Measurements from ENCODE around the gene PLEKHG3. TPM values are rescaled to one million over a fixed set of nuclear protein-coding genes. Genes with fewer than 3 reads are reported as not detected.

Gene PLEKHG3
- total RNA-seq, 4 donors from 2014 or later, result 33.3 to 73.9 (median 63.1) TPM

DNA sequence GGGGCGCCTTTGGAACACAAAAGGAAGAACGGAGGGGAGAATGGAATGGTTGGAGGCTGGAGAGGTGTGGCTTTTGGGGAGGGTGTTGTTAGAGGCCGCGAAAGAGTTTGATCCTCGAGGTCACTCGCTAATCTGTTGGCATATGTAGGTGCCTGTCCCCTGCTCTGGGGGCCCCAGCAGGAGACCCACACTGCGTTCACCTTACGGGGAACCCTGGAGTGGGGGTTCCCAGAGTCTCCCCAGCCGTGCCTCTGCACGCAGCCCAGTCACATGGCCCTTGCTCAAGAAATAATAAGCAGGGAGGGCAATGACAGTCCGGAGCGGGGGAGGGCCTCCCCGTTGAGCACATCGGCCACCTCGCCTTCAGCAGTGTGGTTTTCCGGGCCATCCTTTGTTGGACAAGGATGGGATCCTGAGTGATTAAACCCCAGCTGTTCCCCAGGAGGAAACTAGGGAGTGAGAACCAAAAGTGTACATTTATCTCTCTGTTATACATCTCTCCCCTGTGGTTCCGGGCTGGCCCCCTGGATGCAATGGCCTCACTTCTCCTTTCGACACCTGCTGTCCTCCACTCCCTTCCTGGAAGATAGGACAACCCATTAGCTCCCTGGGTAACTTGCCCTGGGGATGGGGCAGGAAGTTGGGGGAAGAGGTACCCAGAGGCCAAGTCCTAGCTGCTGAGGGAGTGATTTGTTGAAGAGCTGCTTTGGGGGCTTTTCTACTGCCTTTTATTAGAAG lies 1.3 kb downstream of the PLEKHG3 start:
- Histone ChIP-seq H3K36me3 (no peaks in the 10 kb centered on the region), H3K4me3 (peak overlapping the region; percentile 72 to 90 (median 84)), H3K27ac (peak overlapping the region; percentile 79 to 98 (median 91)), H3K27me3 (no peaks in the 10 kb centered on the region), H3K4me1 (peaks cover 0 to 82% (median 51%) of the 10 kb centered on the region in 4 donors), H3K9me3 (no peaks in the 10 kb centered on the region)
- TF ChIP-seq EP300 (IDR thresholded peaks at IDR 0.05), result peak in 1 of 2 donors; percentile 73
- TF ChIP-seq, protein P1, sequence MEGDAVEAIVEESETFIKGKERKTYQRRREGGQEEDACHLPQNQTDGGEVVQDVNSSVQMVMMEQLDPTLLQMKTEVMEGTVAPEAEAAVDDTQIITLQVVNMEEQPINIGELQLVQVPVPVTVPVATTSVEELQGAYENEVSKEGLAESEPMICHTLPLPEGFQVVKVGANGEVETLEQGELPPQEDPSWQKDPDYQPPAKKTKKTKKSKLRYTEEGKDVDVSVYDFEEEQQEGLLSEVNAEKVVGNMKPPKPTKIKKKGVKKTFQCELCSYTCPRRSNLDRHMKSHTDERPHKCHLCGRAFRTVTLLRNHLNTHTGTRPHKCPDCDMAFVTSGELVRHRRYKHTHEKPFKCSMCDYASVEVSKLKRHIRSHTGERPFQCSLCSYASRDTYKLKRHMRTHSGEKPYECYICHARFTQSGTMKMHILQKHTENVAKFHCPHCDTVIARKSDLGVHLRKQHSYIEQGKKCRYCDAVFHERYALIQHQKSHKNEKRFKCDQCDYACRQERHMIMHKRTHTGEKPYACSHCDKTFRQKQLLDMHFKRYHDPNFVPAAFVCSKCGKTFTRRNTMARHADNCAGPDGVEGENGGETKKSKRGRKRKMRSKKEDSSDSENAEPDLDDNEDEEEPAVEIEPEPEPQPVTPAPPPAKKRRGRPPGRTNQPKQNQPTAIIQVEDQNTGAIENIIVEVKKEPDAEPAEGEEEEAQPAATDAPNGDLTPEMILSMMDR (IDR thresholded peaks at IDR 0.05), result no peak
- peak in 1 of 2 donors; percentile 47 for TF ChIP-seq POLR2A (IDR thresholded peaks at IDR 0.05)
- 9 to 14% methylated on average over 18 of the region's 18 CpGs for WGBS, 2 donors
- peak in 1 of 2 donors; percentile 43 for DNase-seq (ENCODE audit: low spot score in 2 of 2)

DNA sequence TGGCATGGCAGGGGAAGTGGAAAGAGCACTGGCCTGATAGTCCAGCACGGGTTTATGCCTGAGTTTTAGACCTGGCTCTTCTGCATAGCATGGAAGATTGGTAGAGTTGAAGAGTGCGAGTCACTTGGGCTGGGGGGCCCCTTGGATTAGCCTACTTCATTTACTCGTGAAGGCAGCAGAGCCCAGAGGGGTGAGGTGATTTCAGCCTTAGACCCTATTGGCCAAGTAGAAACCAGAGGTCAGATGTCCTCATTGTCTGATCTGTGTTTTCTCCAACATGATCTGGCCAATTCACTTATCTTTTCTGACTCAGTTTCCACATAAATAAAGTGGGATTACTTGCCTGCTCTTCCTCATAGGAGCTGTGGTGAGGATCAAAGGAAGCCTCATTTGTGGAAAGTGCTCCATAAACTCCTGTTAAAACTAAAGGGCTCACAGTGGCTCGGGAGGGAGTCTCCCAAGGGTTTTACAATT lies 1.9 kb downstream of the PLEKHG3 start:
- peaks cover 0 to 88% (median 54%) of the 10 kb centered on the region in 4 donors for H3K4me1 ChIP-seq
- peak overlapping the region; percentile 10 to 90 (median 84) for H3K4me3 ChIP-seq
- no peaks in the 10 kb centered on the region for H3K27me3 ChIP-seq
- no peak for TF ChIP-seq POLR2A (IDR thresholded peaks at IDR 0.05)
- no peak for TF ChIP-seq EP300 (IDR thresholded peaks at IDR 0.05)
- H3K36me3 ChIP-seq, result no peaks in the 10 kb centered on the region
- H3K27ac ChIP-seq, result peak overlapping the region; percentile 79 to 98 (median 91)
- WGBS, 2 donors, result 20 to 29% methylated on average over 4 of the region's 4 CpGs
- H3K9me3 ChIP-seq, result no peaks in the 10 kb centered on the region
- no peak for DNase-seq (ENCODE audit: low spot score in 2 of 2)

DNA sequence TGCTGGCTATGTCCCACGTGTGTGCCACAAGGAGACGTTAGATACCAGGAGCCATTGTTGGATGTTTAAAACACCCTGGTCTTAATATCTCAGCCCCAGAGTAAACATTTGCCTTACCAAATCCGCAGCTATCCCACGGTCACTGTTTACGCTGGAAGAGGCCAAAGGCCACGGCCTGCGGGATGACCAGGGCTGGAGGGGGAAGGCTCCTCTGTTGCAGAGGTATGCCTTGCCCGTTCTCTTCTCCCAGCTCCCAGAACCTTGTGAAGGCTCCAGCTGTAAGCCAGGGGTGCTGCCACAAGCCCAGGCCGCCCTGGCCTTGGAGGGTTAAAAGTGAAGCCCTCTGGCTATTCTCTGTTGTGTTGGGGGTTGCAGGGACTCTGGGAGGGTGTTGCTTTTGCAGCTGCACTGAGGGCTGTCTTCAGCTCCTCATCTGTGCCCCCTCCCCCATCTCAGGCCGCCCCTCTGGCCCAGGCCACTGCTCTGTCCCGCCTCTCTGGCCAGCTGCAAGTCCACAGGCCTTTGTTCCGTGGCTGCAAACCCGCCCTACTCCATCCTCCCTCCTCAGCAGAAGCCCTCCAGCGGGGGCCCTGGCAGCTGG lies 2.5 kb downstream of the PLEKHG3 start:
- Histone ChIP-seq H3K4me3 (peak overlapping the region; percentile 10 to 89 (median 44)), H3K27me3 (no peaks in the 10 kb centered on the region), H3K9me3 (no peaks in the 10 kb centered on the region), H3K4me1 (peaks cover 0 to 88% (median 56%) of the 10 kb centered on the region in 4 donors), H3K27ac (peak overlapping the region; percentile 79 to 98 (median 91)), H3K36me3 (no peaks in the 10 kb centered on the region)
- TF ChIP-seq, protein P1 (IDR thresholded peaks at IDR 0.05), result no peak
- TF ChIP-seq EP300 (IDR thresholded peaks at IDR 0.05), result peak in 1 of 2 donors; percentile 35
- 16 to 19% methylated on average over 14 of the region's 14 CpGs for WGBS, 2 donors
- no peak for DNase-seq (ENCODE audit: low spot score in 2 of 2)

- no peaks in the 10 kb centered on the region for H3K27me3 ChIP-seq
- peaks cover 0 to 2% (median 0%) of the 10 kb centered on the region in 4 donors for H3K9me3 ChIP-seq
- peaks cover 0 to 80% (median 54%) of the 10 kb centered on the region in 4 donors for H3K4me1 ChIP-seq
- H3K36me3 ChIP-seq, result no peaks in the 10 kb centered on the region
- no peak for DNase-seq (ENCODE audit: low spot score in 2 of 2)
- WGBS, 2 donors, result 37 to 38% methylated on average over 7 of the region's 7 CpGs
- peak overlapping the region; percentile 79 to 98 (median 91) for H3K27ac ChIP-seq
- peak overlapping the region in 2 of 4 donors; percentile 1 to 10 for H3K4me3 ChIP-seq
- TF ChIP-seq, protein P1 (IDR thresholded peaks at IDR 0.05), result no peak
- no peak for TF ChIP-seq POLR2A (IDR thresholded peaks at IDR 0.05)
- no peak for TF ChIP-seq EP300 (IDR thresholded peaks at IDR 0.05)
Observed at GRCh38 chr14:64707661-64708060, 3.4 kb downstream of the PLEKHG3 start.

DNA sequence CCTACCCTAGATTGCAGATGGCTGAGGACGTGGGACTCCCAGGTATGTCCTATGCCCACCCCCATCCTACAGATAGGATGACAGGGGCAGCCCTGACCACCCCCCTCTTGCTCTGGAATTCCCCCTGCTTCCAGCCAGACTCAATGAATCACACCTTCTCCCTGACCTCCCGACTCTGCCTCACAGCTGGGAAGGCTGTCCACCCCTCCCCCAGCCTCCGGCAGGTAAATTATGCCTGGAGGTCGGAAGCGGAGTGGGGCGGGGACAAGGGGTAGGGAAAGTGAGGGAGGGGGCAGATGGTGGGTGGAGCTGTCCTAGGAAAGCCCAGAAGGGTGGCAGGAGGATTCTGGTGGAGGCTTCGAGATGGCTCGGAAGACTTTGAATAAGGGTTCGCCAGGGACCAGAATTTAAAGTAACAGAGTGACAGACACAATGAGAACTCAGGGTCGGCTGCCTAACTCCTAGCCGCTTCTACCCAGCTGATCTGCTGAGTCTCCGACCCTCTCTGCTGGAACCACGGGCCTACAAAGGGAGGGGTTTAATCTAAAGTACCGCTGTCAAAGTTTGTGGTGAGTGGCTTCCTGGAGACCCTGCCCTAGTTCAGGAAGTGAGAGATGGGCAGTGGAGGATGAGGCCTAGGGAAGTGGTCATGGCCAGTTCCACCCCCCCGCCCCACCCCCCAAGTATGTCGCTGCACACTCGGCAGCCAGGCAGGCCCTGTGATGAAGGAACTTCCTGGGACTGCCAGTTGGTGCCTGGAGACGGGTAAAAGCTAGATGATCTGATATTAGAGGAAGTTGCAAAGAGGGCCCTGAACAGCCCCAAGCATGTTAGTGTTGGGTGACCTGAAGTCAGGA lies 4.2 kb downstream of the PLEKHG3 start:
- TF ChIP-seq, protein P1 (IDR thresholded peaks at IDR 0.05), result no peak
- peak in 1 of 2 donors; percentile 7 for TF ChIP-seq EP300 (IDR thresholded peaks at IDR 0.05)
- peak overlapping the region in 3 of 4 donors; percentile 1 to 30 (median 19) for H3K4me3 ChIP-seq
- H3K9me3 ChIP-seq, result peaks cover 0 to 9% (median under 1%) of the 10 kb centered on the region in 4 donors
- 26 to 30% methylated on average over 18 of the region's 18 CpGs for WGBS, 2 donors
- H3K27ac ChIP-seq, result peak overlapping the region; percentile 79 to 98 (median 91)
- no peaks in the 10 kb centered on the region for H3K27me3 ChIP-seq
- H3K4me1 ChIP-seq, result peaks cover 0 to 72% (median 49%) of the 10 kb centered on the region in 4 donors
- H3K36me3 ChIP-seq, result no peaks in the 10 kb centered on the region
- no peak for DNase-seq (ENCODE audit: low spot score in 2 of 2)
